Activated CD8-positive, alpha-beta T cell treated with anti-CD3 and anti-CD28 coated beads, Interleukin-2, amount 10 ng/mL, durations not matched to agents 7 days and 5 days (primary cell): ENCODE results near the gene DYRK4. TPM values are rescaled to one million over a fixed set of nuclear protein-coding genes. Genes with fewer than 3 reads are reported as not detected.

Experiments
- ATAC-seq: fragments of 150-1000 bp; cut with Tn5 transposase; one replicate; pipeline ENCODE4 v1.10.0; 2021; ENCODE audit warnings: moderate library complexity
- CTCF ChIA-PET: fragments of 350-600 bp; sonication (Branson Sonifier 250); formaldehyde crosslinking; loops from one replicate; lab custom pipeline; 2021; ENCODE audit warnings: antibody characterized with exemption; lab: Charles Lee
- POLR2A ChIA-PET: fragments of 350-600 bp; sonication (Branson Sonifier 250); formaldehyde crosslinking; loops from one replicate; lab custom pipeline; 2021; ENCODE audit warnings: antibody characterized with exemption; lab: Charles Lee
- DNase-seq: peaks from one replicate; pipeline ENCODE4 v3.0.0-alpha.2; 2020
- H3K27ac Mint-ChIP-seq: one replicate; pipeline ENCODE4 v1.8.0; 2021; ENCODE audit warnings: mild to moderate bottlenecking, mixed read lengths
- H3K27me3 Mint-ChIP-seq: one replicate; pipeline ENCODE4 v1.8.0; 2021; ENCODE audit warnings: low read depth, mixed read lengths
- H3K36me3 Mint-ChIP-seq: one replicate; pipeline ENCODE4 v1.8.0; 2021; ENCODE audit warnings: low read depth, mixed read lengths
- H3K4me1 Mint-ChIP-seq: one replicate; pipeline ENCODE4 v1.8.0; 2021; ENCODE audit warnings: low read depth, mixed read lengths
- H3K4me3 Mint-ChIP-seq: one replicate; pipeline ENCODE4 v1.8.0; 2021; ENCODE audit warnings: mild to moderate bottlenecking, mixed read lengths
- H3K9me3 Mint-ChIP-seq: one replicate; pipeline ENCODE4 v1.8.0; 2022; ENCODE audit warnings: mixed read lengths; ENCODE audit not compliant: insufficient read depth
- total RNA-seq, 2 experiments: library from RNA; stranded (reverse); gene quantifications; one replicate each; pipeline ENCODE4 v1.2.3, GENCODE V29; 2021

The DYRK4 gene
- total RNA-seq, 2 experiments from 2014 or later, result 27.7 to 28.1 TPM

DNA sequence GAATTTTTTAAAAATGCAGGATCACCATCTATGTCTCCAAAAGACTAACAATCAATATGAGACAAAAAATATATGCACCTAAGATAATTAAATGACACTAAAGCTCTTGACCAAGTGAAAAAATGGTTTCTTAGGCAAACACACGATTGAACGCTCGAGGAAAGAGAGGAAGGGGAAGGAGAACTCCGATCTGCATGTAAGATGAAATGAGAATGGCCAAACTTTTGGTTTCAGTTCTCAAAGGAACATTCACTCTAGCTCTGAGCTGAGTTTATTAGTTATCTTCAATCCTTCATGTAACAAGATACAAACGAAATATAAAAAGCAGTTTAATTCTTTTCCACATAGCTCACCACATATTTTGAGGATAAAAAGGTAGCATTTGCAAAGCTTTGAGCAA lies 2.8 kb downstream of the DYRK4 start:
- peaks cover 6% of the 10 kb centered on the region for H3K27me3 Mint-ChIP-seq
- DNase-seq, result no peak
- ATAC-seq, result no peak
- ChIA-PET CTCF (interaction anchor here (1.8 kb wide), 1 partner anchor 40 kb away, joined by 6 read pairs; no protein-coding TSS in a partner anchor), POLR2A (interaction anchor here (0.6 kb wide), 1 partner anchor 12 kb away, joined by 3 read pairs; no protein-coding TSS in a partner anchor)
- H3K4me3 Mint-ChIP-seq, result peak overlapping the region; percentile 26
- peak overlapping the region; percentile 35 for H3K27ac Mint-ChIP-seq
- no peaks in the 10 kb centered on the region for H3K9me3 Mint-ChIP-seq
- peaks cover 18% of the 10 kb centered on the region for H3K36me3 Mint-ChIP-seq
- peaks cover 33% of the 10 kb centered on the region for H3K4me1 Mint-ChIP-seq

DNA sequence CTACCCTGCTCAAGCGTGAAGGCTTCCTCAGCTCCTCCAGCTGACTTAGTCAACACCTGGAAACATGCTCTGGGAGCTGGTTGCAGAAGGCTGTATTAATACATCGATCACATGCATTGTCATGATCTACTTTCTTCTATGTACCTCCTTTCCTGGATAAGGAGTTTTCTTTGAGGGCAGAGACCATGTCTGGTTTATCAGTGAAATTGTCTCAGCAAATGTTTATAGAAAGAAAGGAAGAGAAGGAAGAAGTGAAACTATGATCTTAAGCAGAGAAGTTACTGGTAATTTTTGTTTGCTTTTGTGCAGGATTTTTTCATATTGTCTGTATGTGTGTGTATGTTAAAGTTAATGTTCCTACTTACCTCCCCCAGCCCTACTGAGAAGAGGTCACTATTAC lies 4.5 kb downstream of the DYRK4 start:
- CTCF ChIA-PET, result no interaction called here
- Mint-ChIP-seq H3K27ac (no peak overlapping the region), H3K4me1 (peaks cover 33% of the 10 kb centered on the region), H3K9me3 (no peaks in the 10 kb centered on the region), H3K4me3 (no peak overlapping the region), H3K36me3 (peaks cover 7% of the 10 kb centered on the region), H3K27me3 (peaks cover 6% of the 10 kb centered on the region)
- ATAC-seq (no peak), DNase-seq (no peak)
- POLR2A ChIA-PET, result no interaction called here

DNA sequence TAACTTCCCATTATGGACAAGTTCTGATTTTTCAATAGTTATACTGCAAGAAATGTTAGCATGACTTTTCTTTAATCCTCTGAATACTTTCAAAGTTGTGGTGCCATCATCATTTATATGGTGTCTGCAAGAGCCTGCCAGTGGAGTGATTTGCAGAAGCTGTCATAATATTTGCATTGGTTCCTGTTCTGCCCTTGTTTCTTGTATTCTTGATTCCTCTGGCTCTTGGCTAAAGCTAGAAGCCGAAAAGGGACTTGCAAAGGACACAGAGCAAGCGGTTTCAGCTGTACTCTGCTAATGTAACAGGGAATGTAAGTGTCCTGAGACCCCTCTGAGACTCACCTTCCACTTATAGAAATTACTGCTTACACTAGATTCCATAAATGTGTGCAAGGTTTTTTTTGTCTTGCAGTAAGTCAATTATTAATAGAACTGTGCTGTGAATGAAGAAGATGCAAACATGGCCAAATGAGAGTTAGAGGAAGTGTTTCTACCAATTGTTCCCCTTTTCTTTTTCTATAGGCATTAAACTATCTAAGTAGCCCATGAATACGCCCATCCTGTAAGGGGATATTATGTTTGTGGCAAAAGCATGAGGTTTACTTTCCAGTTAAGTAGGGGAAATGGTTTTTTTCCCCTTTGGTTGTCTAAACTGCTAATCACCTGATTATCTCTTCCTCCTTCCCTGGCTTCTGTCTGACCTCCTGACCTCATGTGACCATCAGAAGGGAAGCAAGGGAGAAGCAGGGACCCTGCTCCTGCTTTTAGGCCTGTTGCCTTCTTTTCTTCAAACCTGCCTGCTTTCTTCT lies 5.3 kb downstream of the DYRK4 start:
- CTCF ChIA-PET, result no interaction called here
- POLR2A ChIA-PET, result no interaction called here
- ATAC-seq (no peak), DNase-seq (no peak)
- peaks cover 7% of the 10 kb centered on the region for H3K36me3 Mint-ChIP-seq
- H3K27me3 Mint-ChIP-seq, result peaks cover 6% of the 10 kb centered on the region
- H3K4me3 Mint-ChIP-seq, result no peak overlapping the region
- H3K27ac Mint-ChIP-seq, result no peak overlapping the region
- H3K9me3 Mint-ChIP-seq, result no peaks in the 10 kb centered on the region
- peaks cover 26% of the 10 kb centered on the region for H3K4me1 Mint-ChIP-seq

GRCh38 chr12:4569261-4569660 lies 7.3 kb downstream of the DYRK4 start:
- no peak overlapping the region for H3K4me3 Mint-ChIP-seq
- ChIA-PET CTCF (no interaction called here), POLR2A (no interaction called here)
- no peaks in the 10 kb centered on the region for H3K9me3 Mint-ChIP-seq
- ATAC-seq (no peak), DNase-seq (no peak)
- H3K27me3 Mint-ChIP-seq, result peaks cover 3% of the 10 kb centered on the region
- no peak overlapping the region for H3K27ac Mint-ChIP-seq
- peaks cover 5% of the 10 kb centered on the region for H3K36me3 Mint-ChIP-seq
- H3K4me1 Mint-ChIP-seq, result peaks cover 14% of the 10 kb centered on the region

DNA sequence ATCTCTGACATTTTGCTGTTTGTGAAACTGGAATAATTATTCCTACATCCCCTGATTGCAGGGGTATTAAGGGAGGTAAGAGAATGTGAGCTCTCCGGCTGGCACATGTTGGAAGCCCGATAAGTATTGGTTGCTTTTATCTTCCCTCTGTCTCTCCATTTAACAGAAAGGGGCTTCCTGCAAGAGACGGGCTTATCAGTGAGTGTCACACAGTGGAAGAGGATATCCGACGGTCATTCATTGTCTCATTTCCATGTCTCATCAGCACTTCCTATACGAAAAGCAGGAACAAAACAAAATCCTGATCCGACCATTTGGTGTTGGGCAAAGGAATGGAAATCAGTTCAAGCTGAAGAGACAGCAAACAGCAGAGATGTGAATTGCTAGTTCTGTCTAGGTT lies 10.7 kb downstream of the DYRK4 start:
- DNase-seq (no peak), ATAC-seq (no peak)
- no peak overlapping the region for H3K4me3 Mint-ChIP-seq
- peaks cover 8% of the 10 kb centered on the region for H3K27me3 Mint-ChIP-seq
- ChIA-PET POLR2A (no interaction called here), CTCF (no interaction called here)
- no peak overlapping the region for H3K27ac Mint-ChIP-seq
- H3K4me1 Mint-ChIP-seq, result peaks cover 2% of the 10 kb centered on the region
- H3K36me3 Mint-ChIP-seq, result no peaks in the 10 kb centered on the region
- H3K9me3 Mint-ChIP-seq, result no peaks in the 10 kb centered on the region

GRCh38 chr12:4579305-4580102 lies 17.5 kb downstream of the DYRK4 start:
- Mint-ChIP-seq H3K4me1 (no peaks in the 10 kb centered on the region), H3K27ac (no peak overlapping the region), H3K4me3 (no peak overlapping the region), H3K9me3 (no peaks in the 10 kb centered on the region), H3K27me3 (peaks cover 14% of the 10 kb centered on the region), H3K36me3 (no peaks in the 10 kb centered on the region)
- DNase-seq (peak; percentile 27), ATAC-seq (no peak)
- POLR2A ChIA-PET, result no interaction called here
- CTCF ChIA-PET, result interaction anchor here (1.2 to 1.5 kb wide), 2 partner anchors 17 to 179 kb away, joined by 3 to 9 read pairs; partner anchors contain the start of gene DYRK4

DNA sequence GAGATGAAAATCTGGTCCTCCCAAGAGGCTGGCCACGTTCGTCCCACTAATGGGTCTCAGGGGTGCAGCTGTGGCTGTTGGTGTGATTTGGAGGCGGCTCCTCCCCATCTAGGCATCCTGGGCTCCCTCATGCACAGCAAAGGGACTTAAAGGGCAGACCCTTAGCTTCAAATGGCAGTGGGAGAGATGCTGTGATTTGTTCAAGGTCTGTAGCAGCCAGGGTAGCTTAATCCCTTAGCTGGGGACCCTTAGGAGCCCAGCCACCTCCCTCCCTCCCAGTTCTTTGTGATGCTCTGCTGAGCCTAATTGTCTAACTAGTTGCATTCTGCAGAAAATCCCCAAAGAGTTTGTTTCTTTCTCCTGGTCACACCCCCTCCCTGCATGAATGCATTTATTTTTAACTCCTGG lies 18.3 kb downstream of the DYRK4 start:
- H3K9me3 Mint-ChIP-seq, result no peaks in the 10 kb centered on the region
- DNase-seq (no peak), ATAC-seq (no peak)
- H3K27me3 Mint-ChIP-seq, result peaks cover 14% of the 10 kb centered on the region
- ChIA-PET POLR2A (no interaction called here), CTCF (interaction anchor here (1.2 to 1.5 kb wide), 2 partner anchors 18 to 178 kb away, joined by 3 to 9 read pairs; partner anchors contain the start of gene DYRK4)
- H3K36me3 Mint-ChIP-seq, result no peaks in the 10 kb centered on the region
- H3K4me3 Mint-ChIP-seq, result no peak overlapping the region
- H3K4me1 Mint-ChIP-seq, result no peaks in the 10 kb centered on the region
- no peak overlapping the region for H3K27ac Mint-ChIP-seq

GRCh38 chr12:4584281-4584680 lies 22.3 kb downstream of the DYRK4 start:
- ChIA-PET POLR2A (interaction anchor here (0.6 kb wide), 1 partner anchor 1393 kb away, joined by 3 read pairs; no protein-coding TSS in a partner anchor), CTCF (no interaction called here)
- Mint-ChIP-seq H3K4me1 (no peaks in the 10 kb centered on the region), H3K27me3 (peaks cover 6% of the 10 kb centered on the region), H3K27ac (no peak overlapping the region), H3K4me3 (no peak overlapping the region), H3K36me3 (no peaks in the 10 kb centered on the region), H3K9me3 (no peaks in the 10 kb centered on the region)
- no peak for ATAC-seq
- no peak for DNase-seq

GRCh38 chr12:4584896-4585295 lies 22.9 kb downstream of the DYRK4 start:
- no peak for DNase-seq
- ChIA-PET POLR2A (interaction anchor here (0.6 kb wide), 1 partner anchor 1393 kb away, joined by 3 read pairs; no protein-coding TSS in a partner anchor), CTCF (no interaction called here)
- no peak for ATAC-seq
- no peak overlapping the region for H3K4me3 Mint-ChIP-seq
- no peaks in the 10 kb centered on the region for H3K36me3 Mint-ChIP-seq
- H3K4me1 Mint-ChIP-seq, result no peaks in the 10 kb centered on the region
- no peaks in the 10 kb centered on the region for H3K9me3 Mint-ChIP-seq
- H3K27ac Mint-ChIP-seq, result no peak overlapping the region
- peaks cover 6% of the 10 kb centered on the region for H3K27me3 Mint-ChIP-seq

GRCh38 chr12:4586500-4586899 lies 24.5 kb downstream of the DYRK4 start:
- no peak overlapping the region for H3K4me3 Mint-ChIP-seq
- CTCF ChIA-PET, result no interaction called here

DNA sequence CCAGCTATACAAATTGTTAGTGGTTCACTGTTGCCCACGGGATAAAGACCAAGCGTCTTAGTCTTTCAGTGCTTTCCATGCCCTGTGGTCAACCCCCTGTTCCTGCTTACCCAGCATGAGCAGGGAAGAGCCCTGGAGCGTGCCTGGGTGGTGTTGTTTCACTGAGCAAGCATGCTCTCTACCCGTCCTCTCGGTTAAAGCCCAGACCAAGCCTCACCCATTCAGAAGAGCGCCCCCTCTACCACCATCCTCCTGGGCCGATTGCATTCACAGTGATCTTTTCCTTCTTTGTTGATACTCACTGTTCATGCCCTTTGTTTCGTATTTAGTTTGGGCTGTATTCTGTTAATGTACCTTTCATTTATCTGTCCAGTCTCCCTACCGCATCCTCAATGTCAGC lies 25.1 kb downstream of the DYRK4 start:
- H3K36me3 Mint-ChIP-seq, result no peaks in the 10 kb centered on the region
- ChIA-PET POLR2A (no interaction called here), CTCF (interaction anchor here (1.0 to 1.5 kb wide), 2 partner anchors 10 to 16 kb away, joined by 3 to 4 read pairs; no protein-coding TSS in a partner anchor)
- H3K27ac Mint-ChIP-seq, result no peak overlapping the region
- H3K9me3 Mint-ChIP-seq, result no peaks in the 10 kb centered on the region
- H3K27me3 Mint-ChIP-seq, result peaks cover 6% of the 10 kb centered on the region
- no peak overlapping the region for H3K4me3 Mint-ChIP-seq
- ATAC-seq (no peak), DNase-seq (no peak)
- no peaks in the 10 kb centered on the region for H3K4me1 Mint-ChIP-seq

More at GRCh38 chr12:4586500-4586899, 24.5 kb downstream of the DYRK4 start:
- H3K4me1 Mint-ChIP-seq, result no peaks in the 10 kb centered on the region
- ATAC-seq (no peak), DNase-seq (no peak)
- POLR2A ChIA-PET, result no interaction called here
- no peaks in the 10 kb centered on the region for H3K9me3 Mint-ChIP-seq
- no peaks in the 10 kb centered on the region for H3K36me3 Mint-ChIP-seq
- H3K27ac Mint-ChIP-seq, result no peak overlapping the region
- peaks cover 6% of the 10 kb centered on the region for H3K27me3 Mint-ChIP-seq
